Activated T-helper 1 cell treated with Interleukin-2 at 50 U/mL for 16 hours (primary cell): ENCODE results near the gene CCM2.

Source experiments
- DNase-seq: peaks from one replicate; pipeline ENCODE4 v3.0.0-alpha.2; 2020; ENCODE audit warnings: low read depth

Gene CCM2

GRCh38 chr7:45000093-45001032, at the start of gene CCM2:
Gene CCM2, plus strand, starts transcription at chr7:45000201. Its CDS starts 133 bp downstream, at chr7:45000334.
- no peak for DNase-seq

GRCh38 chr7:44953156-44953555, 46.8 kb upstream of the CCM2 start:
- DNase-seq: no peak

GRCh38 chr7:44955733-44956132, 44.3 kb upstream of the CCM2 start:
- DNase-seq: no peak

GRCh38 chr7:44956157-44956766, 43.7 kb upstream of the CCM2 start:
- no peak for DNase-seq

- no peak for DNase-seq
These were observed 41.2 kb upstream of the CCM2 start for GRCh38 chr7:44958645-44959344.

- DNase-seq: no peak
These were observed 40.5 kb upstream of the CCM2 start for GRCh38 chr7:44959433-44959951.

- DNase-seq: no peak
These were observed 39.9 kb upstream of the CCM2 start for GRCh38 chr7:44960011-44960580.

GRCh38 chr7:44961844-44962482, 38.0 kb upstream of the CCM2 start:
- DNase-seq: no peak

- DNase-seq: no peak
These were observed 37.3 kb upstream of the CCM2 start for GRCh38 chr7:44962483-44963251.

- DNase-seq: no peak
These were observed 36.4 kb upstream of the CCM2 start for GRCh38 chr7:44963364-44964290.

GRCh38 chr7:44964384-44964830, 35.6 kb upstream of the CCM2 start:
- DNase-seq: no peak

- no peak for DNase-seq
These were observed 35.1 kb upstream of the CCM2 start for GRCh38 chr7:44964831-44965440.

- DNase-seq: no peak
These were observed 34.5 kb upstream of the CCM2 start for GRCh38 chr7:44965441-44965903.

- no peak for DNase-seq
These were observed 33.9 kb upstream of the CCM2 start for GRCh38 chr7:44965937-44966730.

- DNase-seq: no peak
These were observed 33.1 kb upstream of the CCM2 start for GRCh38 chr7:44966731-44967538.

- DNase-seq: no peak
These were observed 32.2 kb upstream of the CCM2 start for GRCh38 chr7:44967571-44968446.
